HG03565 (cell line): Measurements from ENCODE around the gene RNF145.
"Not testable (repeated sequence)": the region's sequence is repeated elsewhere in the genome, so short reads cannot be mapped to it uniquely, and the experiment has no call there.

Experiments used
- ATAC-seq: cut with Tn5 transposase; IDR thresholded peaks from one replicate; pipeline ENCODE4 v1.9.1; 2021; ENCODE audit warnings: mild to moderate bottlenecking, moderate library complexity; ENCODE audit not compliant: unreplicated experiment

Gene RNF145

GRCh38 chr5:159161361-159162214 lies 47.8 kb downstream of the RNF145 start:
- ATAC-seq: no peak

GRCh38 chr5:159158553-159159091 lies 50.7 kb downstream of the RNF145 start:
- ATAC-seq: not testable (repeated sequence)

- no peak for ATAC-seq
Measured at GRCh38 chr5:159157552-159157951, 51.8 kb downstream of the RNF145 start.

- no peak for ATAC-seq
Measured at GRCh38 chr5:159156426-159157238, 52.7 kb downstream of the RNF145 start.

- no peak for ATAC-seq
Measured at GRCh38 chr5:159155960-159156359, 53.4 kb downstream of the RNF145 start.

- ATAC-seq: no peak
Measured at GRCh38 chr5:159152876-159153275, 56.5 kb downstream of the RNF145 start.

GRCh38 chr5:159149085-159149484 lies 60.3 kb downstream of the RNF145 start:
- ATAC-seq: no peak

GRCh38 chr5:159147976-159148375 lies 61.4 kb downstream of the RNF145 start:
- ATAC-seq: no peak

- no peak for ATAC-seq
Measured at GRCh38 chr5:159146839-159147238, 62.5 kb downstream of the RNF145 start.

- not testable (repeated sequence) for ATAC-seq
Measured at GRCh38 chr5:159145160-159145559, 64.2 kb downstream of the RNF145 start.

- ATAC-seq: no peak
Measured at GRCh38 chr5:159139802-159140201, 69.6 kb downstream of the RNF145 start.

GRCh38 chr5:159135896-159136531 lies 73.3 kb downstream of the RNF145 start:
- ATAC-seq: no peak

- ATAC-seq: no peak
Measured at GRCh38 chr5:159133041-159133741, 76.2 kb downstream of the RNF145 start.

- ATAC-seq: no peak
Measured at GRCh38 chr5:159132429-159133040, 76.8 kb downstream of the RNF145 start.

- ATAC-seq: no peak
Measured at GRCh38 chr5:159131951-159132350, 77.4 kb downstream of the RNF145 start.

- no peak for ATAC-seq
Measured at GRCh38 chr5:159130871-159131270, 78.5 kb downstream of the RNF145 start.

- ATAC-seq: no peak
Measured at GRCh38 chr5:159128070-159128541, 81.2 kb downstream of the RNF145 start.

- ATAC-seq: peak; percentile 49
Measured at GRCh38 chr5:159123700-159124099, 85.7 kb downstream of the RNF145 start.

- no peak for ATAC-seq
Measured at GRCh38 chr5:159123189-159123588, 86.2 kb downstream of the RNF145 start.

GRCh38 chr5:159121061-159121460 lies 88.3 kb downstream of the RNF145 start:
- no peak for ATAC-seq
